ENCODE data around the gene HTRA1.

The HTRA1 gene

DNA sequence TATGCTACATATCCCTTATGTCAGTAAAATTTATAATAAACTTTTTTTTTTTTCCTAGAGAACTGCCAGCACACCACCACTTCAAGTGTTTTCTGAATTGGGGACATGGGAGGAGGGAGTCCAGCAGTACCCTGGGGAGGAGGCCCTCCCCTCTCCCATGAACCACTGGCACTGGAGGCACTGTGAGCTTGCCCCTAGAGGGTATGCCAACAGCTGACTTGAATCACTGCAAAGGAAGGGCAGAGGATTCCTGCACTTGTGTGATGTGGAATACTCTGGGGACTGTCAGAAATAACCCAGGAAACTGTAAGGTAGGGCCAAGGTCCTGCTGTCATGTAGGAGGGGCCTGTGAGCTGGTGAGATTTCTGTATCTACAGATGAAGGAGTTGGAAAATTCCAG is 15.4 kb upstream of the HTRA1 start:
- Mint-ChIP-seq H3K4me1 (ENCODE audit: low read depth) (no peaks in the 10 kb centered on the region), H3K9me3 (ENCODE audit: low read depth) (no peaks in the 10 kb centered on the region), H3K27ac (no peak overlapping the region), H3K27me3 (peaks cover 10% of the 10 kb centered on the region), H3K4me3 (no peak overlapping the region), H3K36me3 (peaks cover 4% of the 10 kb centered on the region)

DNA sequence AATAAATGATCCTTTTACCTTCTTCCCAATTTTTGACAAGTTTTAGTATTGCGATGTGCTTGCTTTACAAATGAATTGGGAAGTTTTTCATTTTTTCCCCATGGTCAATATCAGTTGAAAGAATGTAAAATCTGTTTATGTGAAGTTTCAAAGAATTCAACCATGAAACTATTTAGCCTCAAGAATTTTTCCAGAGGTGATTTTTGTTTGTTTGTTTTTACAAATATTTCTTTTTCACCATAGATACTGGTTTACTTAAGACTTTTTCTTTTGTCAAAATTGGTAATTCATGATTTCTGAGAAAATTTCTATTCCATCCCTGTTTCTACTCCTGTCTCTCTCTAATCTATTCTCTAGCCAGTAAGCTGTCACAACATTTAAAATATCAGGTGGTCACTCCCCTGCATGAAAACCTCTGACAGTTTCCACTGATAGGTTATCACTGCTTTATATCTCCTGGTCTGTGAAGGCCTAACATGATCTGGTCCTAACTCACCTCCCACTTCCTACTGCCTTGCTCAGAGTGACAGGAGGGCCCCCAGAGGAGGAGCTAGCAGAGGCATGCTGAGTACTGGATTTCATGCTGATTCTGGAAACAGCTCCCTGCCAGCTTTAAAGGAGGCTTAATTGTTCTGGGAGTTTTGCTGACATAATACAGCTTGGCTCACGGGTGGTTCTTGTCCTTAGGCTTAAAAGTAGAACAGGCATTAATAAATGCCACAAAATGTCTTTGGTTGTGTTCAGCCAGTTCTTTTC is 14.5 kb upstream of the HTRA1 start:
- no peaks in the 10 kb centered on the region for H3K9me3 Mint-ChIP-seq (ENCODE audit: low read depth)
- H3K36me3 Mint-ChIP-seq: peaks cover 4% of the 10 kb centered on the region
- no peaks in the 10 kb centered on the region for H3K4me1 Mint-ChIP-seq (ENCODE audit: low read depth)
- no peak overlapping the region for H3K27ac Mint-ChIP-seq
- H3K27me3 Mint-ChIP-seq: peaks cover 10% of the 10 kb centered on the region
- no peak overlapping the region for H3K4me3 Mint-ChIP-seq

DNA sequence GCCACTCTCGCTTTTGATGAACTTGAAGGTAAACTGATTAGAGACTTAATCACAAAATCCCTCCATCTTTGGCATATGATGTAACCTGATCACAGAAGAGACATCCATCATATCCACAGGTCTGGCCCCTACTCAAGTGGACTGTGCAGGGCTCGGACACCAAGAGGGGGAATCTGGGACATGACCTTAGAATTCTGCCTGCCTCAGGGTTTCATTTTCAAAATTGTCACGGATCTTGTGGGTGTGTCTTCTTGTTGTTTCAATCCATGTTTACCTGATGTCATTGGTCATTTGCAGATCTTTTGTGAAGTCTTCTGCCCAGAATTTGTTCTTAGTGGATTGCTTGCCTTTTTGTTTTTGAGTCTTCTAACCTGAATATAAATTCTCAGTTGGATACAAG is 12.8 kb upstream of the HTRA1 start:
- no peak overlapping the region for H3K27ac Mint-ChIP-seq
- no peak overlapping the region for H3K4me3 Mint-ChIP-seq
- H3K9me3 Mint-ChIP-seq (ENCODE audit: low read depth): no peaks in the 10 kb centered on the region
- peaks cover 4% of the 10 kb centered on the region for H3K36me3 Mint-ChIP-seq
- peaks cover 16% of the 10 kb centered on the region for H3K27me3 Mint-ChIP-seq
- no peaks in the 10 kb centered on the region for H3K4me1 Mint-ChIP-seq (ENCODE audit: low read depth)

DNA sequence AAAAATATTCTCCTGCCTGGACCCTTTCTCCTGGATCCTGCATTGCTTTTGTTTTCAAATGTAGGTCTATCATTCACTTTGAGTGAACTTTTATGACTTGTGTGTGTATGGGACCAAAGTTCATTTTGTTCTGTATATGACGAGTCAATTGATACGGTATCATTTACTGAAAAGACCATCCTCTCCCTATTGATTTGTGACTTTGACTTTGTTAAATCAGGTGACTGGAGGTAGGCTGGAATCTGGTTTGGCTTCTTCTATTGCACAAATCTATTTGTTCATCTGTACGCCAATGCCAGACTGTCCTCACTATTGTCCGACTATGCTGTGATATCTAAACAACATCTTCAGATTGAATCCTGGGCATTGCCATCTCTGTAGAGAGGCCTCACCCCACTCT is 12.2 kb upstream of the HTRA1 start:
- H3K27me3 Mint-ChIP-seq: peaks cover 16% of the 10 kb centered on the region
- peaks cover 4% of the 10 kb centered on the region for H3K36me3 Mint-ChIP-seq
- H3K27ac Mint-ChIP-seq: no peak overlapping the region
- no peak overlapping the region for H3K4me3 Mint-ChIP-seq
- no peaks in the 10 kb centered on the region for H3K9me3 Mint-ChIP-seq (ENCODE audit: low read depth)
- no peaks in the 10 kb centered on the region for H3K4me1 Mint-ChIP-seq (ENCODE audit: low read depth)

DNA sequence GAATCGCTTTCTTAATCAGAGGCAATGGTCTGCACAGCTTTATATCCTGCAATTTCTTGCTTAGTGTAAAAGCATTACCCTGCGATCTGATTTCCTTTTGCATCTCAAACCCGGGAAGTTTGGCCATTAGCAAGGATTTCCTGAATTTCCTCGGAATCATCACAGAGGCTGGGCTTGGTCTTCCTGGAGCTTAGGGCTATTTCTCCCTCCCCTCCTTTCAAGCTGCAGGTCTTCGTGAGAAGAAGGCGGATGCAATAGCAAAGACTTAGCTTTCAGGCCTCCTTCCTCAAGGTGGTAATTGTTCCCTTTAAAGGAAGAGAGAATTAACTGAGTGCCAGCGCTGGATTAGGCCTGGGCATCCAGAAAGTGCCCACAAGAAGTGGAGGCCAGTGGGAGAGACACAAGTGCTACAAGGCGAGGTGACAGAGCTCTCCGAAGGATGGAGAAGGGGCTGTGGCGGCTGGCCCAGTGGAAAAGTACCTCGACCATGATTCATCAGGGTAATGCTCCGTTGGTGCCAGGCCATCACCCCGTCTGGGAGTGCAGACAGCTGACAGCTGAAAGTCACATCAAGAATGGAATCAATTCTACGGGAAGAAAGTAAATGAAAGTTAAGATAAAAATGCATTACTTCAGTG is 10.9 kb upstream of the HTRA1 start:
- H3K36me3 Mint-ChIP-seq: peaks cover 4% of the 10 kb centered on the region
- H3K27ac Mint-ChIP-seq: no peak overlapping the region
- no peaks in the 10 kb centered on the region for H3K9me3 Mint-ChIP-seq (ENCODE audit: low read depth)
- H3K27me3 Mint-ChIP-seq: peaks cover 15% of the 10 kb centered on the region
- H3K4me1 Mint-ChIP-seq (ENCODE audit: low read depth): no peaks in the 10 kb centered on the region
- no peak overlapping the region for H3K4me3 Mint-ChIP-seq

DNA sequence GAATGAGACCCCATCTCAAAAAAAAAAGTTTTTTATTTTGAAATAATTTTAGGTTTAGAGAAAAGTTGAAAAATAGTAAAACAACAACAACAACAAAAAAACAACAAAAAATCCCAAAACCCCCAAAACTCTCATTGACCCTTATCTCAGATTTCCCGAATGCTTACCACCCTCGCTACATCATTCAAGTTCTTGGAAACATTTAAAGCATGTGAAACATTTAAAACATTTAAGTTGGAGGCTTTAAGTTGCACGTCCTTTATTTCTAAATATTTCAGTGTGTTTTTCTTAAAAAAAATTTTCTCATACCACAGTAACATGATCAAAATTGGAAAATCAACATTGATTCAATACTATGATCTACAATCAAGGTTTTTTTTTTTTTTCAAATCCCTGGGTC is 7.3 kb upstream of the HTRA1 start:
- Mint-ChIP-seq H3K27ac (no peak overlapping the region), H3K27me3 (peaks cover 34% of the 10 kb centered on the region), H3K4me3 (no peak overlapping the region), H3K36me3 (no peaks in the 10 kb centered on the region), H3K4me1 (ENCODE audit: low read depth) (no peaks in the 10 kb centered on the region), H3K9me3 (ENCODE audit: low read depth) (no peaks in the 10 kb centered on the region)

DNA sequence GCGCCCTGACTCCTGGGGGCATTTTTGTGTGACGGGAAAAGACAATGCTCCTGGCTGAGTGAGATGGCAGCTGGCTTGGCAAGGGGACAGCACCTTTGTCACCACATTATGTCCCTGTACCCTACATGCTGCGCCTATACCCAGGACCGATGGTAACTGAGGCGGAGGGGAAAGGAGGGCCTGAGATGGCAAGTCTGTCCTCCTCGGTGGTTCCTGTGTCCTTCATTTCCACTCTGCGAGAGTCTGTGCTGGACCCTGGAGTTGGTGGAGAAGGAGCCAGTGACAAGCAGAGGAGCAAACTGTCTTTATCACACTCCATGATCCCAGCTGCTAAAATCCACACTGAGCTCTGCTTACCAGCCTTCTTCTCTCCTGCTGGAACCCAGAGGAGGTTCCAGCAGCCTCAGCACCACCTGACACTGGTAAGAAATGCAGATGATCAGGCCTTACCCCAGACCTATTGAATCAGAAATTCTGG is 6.7 kb upstream of the HTRA1 start, which contains the start of gene ARMS2:
ARMS2 (plus strand) TSS at position 51 of the 478 bp plus-strand sequence; CDS start at position 126, 75 bp downstream.
- Mint-ChIP-seq H3K27ac (no peak within 1 kb of the TSS), H3K36me3 (no peaks in the 10 kb centered on the region), H3K4me1 (ENCODE audit: low read depth) (peaks cover 4% of the 10 kb centered on the region), H3K27me3 (peaks cover 40% of the 10 kb centered on the region), H3K9me3 (ENCODE audit: low read depth) (no peaks in the 10 kb centered on the region), H3K4me3 (no peak within 1 kb of the TSS)

DNA sequence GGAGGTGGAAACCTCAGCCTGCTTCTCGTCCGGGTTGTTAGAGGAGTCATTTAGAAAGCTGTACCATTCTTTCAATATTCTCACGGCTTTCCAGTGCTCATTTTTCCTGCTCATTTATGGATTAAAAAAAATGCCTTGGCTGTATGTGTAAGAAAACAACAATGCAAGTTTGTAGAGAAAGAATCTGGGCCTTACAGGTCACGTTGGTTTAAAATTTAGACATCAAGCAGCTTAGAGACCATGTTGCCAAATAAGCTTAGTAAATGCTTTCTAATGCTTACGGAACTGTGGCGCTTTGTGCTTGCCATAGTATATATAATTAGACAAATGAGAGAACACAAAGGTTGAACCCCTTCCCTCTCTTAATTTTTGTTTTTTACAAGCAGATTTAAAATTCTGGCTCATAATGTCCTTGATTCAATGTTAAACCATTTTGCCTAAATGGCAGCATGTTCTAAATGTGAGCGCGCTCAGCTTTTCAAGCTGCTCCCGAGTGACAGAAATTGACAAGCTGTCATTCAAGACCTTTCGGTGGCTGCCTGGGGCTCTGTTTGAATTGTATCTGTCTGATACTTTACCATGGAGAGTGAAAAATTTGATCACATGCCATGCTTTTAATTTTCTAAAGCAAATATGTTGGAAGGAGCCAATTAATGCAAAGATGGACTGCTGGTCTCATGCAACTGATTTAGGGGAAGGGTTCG is 5.8 kb upstream of the HTRA1 start:
- Mint-ChIP-seq H3K9me3 (ENCODE audit: low read depth) (no peaks in the 10 kb centered on the region), H3K36me3 (no peaks in the 10 kb centered on the region), H3K4me1 (ENCODE audit: low read depth) (peaks cover 7% of the 10 kb centered on the region), H3K27me3 (peaks cover 42% of the 10 kb centered on the region), H3K27ac (no peak overlapping the region), H3K4me3 (no peak overlapping the region)

DNA sequence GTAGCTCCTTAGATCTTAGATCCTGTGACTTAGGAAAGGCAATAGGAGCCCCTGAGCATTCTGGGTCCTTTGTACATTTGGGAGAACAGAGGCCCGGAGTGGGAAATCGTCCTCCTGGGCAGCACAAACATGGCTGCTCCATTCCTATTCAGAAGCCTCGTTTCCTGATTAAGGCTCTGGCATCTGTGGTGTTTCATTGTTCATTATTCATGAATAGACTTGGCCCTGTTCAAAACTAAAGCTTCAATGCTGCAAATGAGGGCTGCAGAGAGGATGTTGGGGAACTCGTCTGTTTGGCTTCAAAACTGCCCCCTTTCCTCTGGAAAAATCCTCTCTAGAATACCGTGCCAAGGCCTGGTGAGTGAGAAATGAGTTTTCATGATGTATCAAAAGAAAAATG is 3.4 kb upstream of the HTRA1 start:
- H3K4me3 Mint-ChIP-seq: no peak overlapping the region
- H3K27me3 Mint-ChIP-seq: peaks cover 42% of the 10 kb centered on the region
- no peaks in the 10 kb centered on the region for H3K36me3 Mint-ChIP-seq
- H3K4me1 Mint-ChIP-seq (ENCODE audit: low read depth): peaks cover 17% of the 10 kb centered on the region
- H3K9me3 Mint-ChIP-seq (ENCODE audit: low read depth): no peaks in the 10 kb centered on the region
- H3K27ac Mint-ChIP-seq: no peak overlapping the region

DNA sequence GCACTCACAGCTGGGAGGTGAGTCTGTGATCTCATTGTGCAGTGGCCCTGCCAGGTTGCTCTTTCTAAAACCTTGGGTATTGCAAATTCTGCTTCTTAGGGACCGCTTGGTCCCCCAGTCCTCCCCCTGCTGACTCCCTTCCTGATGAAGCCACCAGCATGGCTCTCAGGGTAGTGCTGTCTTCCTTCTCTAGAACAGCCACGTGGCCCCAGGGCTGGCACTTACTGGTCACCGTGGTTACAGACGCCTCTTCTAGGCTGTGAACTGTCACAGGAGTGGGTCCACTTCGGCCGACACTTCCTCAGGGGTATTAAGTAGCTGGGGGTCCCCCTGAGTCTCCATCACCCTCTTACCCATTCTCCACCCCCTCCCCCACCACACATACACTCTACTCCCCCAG is 2.7 kb upstream of the HTRA1 start:
- H3K4me1 Mint-ChIP-seq (ENCODE audit: low read depth): peaks cover 18% of the 10 kb centered on the region
- no peak overlapping the region for H3K4me3 Mint-ChIP-seq
- no peak overlapping the region for H3K27ac Mint-ChIP-seq
- H3K9me3 Mint-ChIP-seq (ENCODE audit: low read depth): no peaks in the 10 kb centered on the region
- peaks cover 49% of the 10 kb centered on the region for H3K27me3 Mint-ChIP-seq
- no peaks in the 10 kb centered on the region for H3K36me3 Mint-ChIP-seq

DNA sequence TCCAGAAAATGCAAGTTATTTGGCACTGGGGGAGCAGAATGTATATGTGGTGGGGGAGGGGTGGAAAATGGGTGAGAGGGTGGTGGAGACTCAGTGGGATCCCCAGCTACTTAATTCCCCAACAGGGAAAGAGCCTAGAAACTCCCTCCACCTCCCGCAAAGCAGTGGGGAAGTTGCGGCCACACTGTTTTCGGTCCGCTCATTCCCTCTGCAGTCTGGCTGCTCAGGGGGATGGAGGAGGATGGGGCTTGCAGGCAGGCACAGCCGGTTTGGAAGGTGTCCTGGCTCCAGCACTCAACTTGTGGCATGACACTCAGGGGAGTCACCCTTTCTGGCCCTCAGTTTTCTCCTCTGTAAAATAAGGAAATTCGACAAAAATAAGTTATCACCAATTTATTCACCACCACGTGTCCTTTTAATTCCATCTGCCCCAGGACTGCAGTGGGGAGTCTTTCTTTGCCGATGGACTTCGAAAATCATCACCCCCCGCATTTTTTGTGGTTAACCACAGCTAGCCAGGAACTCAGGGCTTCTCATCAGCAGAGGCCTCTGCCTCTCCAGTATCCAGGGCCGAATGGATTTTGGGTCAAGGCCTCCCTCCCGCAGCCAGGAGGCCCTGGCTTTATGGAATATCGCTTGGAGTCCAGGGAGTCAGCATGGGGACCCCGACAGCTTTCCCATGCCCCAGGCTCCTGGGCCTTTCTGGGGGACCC is 1.6 kb upstream of the HTRA1 start:
- Mint-ChIP-seq H3K4me1 (ENCODE audit: low read depth) (peaks cover 18% of the 10 kb centered on the region), H3K27ac (no peak overlapping the region), H3K4me3 (no peak overlapping the region), H3K9me3 (ENCODE audit: low read depth) (no peaks in the 10 kb centered on the region), H3K36me3 (no peaks in the 10 kb centered on the region), H3K27me3 (peaks cover 50% of the 10 kb centered on the region)

DNA sequence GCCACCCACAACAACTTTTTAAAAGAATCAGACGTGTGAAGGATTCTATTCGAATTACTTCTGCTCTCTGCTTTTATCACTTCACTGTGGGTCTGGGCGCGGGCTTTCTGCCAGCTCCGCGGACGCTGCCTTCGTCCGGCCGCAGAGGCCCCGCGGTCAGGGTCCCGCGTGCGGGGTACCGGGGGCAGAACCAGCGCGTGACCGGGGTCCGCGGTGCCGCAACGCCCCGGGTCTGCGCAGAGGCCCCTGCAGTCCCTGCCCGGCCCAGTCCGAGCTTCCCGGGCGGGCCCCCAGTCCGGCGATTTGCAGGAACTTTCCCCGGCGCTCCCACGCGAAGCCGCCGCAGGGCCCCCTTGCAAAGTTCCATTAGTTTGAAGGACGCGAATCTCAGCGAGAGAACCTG is 461 bp upstream of the HTRA1 start:
- no peak overlapping the region for H3K27ac Mint-ChIP-seq
- no peaks in the 10 kb centered on the region for H3K36me3 Mint-ChIP-seq
- peak overlapping the region; percentile 73 for H3K4me3 Mint-ChIP-seq
- H3K4me1 Mint-ChIP-seq (ENCODE audit: low read depth): peaks cover 18% of the 10 kb centered on the region
- H3K27me3 Mint-ChIP-seq: peaks cover 44% of the 10 kb centered on the region
- H3K9me3 Mint-ChIP-seq (ENCODE audit: low read depth): no peaks in the 10 kb centered on the region

DNA sequence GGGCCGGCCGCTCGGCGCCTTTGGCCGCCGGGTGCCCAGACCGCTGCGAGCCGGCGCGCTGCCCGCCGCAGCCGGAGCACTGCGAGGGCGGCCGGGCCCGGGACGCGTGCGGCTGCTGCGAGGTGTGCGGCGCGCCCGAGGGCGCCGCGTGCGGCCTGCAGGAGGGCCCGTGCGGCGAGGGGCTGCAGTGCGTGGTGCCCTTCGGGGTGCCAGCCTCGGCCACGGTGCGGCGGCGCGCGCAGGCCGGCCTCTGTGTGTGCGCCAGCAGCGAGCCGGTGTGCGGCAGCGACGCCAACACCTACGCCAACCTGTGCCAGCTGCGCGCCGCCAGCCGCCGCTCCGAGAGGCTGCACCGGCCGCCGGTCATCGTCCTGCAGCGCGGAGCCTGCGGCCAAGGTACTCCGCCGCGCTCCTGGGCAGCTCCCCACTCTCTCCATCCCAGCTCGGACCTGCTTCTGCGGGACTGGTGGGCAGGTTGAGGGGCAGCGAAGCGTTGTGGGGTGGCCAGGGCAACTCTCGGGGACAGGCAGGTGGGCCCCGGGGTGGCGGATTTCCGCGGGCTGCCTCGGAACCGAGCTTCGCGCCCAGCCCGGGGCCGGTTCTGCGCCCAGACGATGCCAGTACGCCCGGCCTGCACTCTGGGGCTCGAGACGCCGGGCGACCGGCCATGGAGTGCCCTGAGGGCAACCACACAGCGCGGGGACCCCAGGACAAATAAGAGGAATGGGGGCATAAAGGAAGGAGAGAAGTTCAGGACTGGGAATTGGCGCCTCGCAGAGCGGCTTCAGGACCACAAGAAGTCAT is 578 bp downstream of the HTRA1 start:
- Mint-ChIP-seq H3K27me3 (peaks cover 43% of the 10 kb centered on the region), H3K27ac (no peak overlapping the region), H3K9me3 (ENCODE audit: low read depth) (no peaks in the 10 kb centered on the region), H3K36me3 (no peaks in the 10 kb centered on the region), H3K4me3 (peak overlapping the region; percentile 84), H3K4me1 (ENCODE audit: low read depth) (peaks cover 18% of the 10 kb centered on the region)
